ENCODE data around the gene PICALM. TPM values are rescaled to one million over a fixed set of nuclear protein-coding genes. Genes with fewer than 3 reads are reported as not detected.
A peak's percentile ranks its signal among the peaks of the same experiment; 100 is the strongest.

Gene PICALM
- total and polyA plus RNA-seq, 9 of the 15 experiments (the other 6 are each of a cell fraction or from before 2014, with no cell fraction given) = 41.3 to 990 (median 309) TPM

GRCh38 chr11:86068951-86069407 is at the start of gene PICALM (continued):
- TF ChIP-seq CBFA2T2 (conservative IDR thresholded peaks at IDR 0.05) (peak; percentile 98), RFX5 (IDR thresholded peaks at IDR 0.05; ENCODE audit: low read depth, low read length) (peak; percentile 59; the same call in 1 of the 2 replicates), SIX5 (IDR thresholded peaks at IDR 0.05; ENCODE audit: borderline replicate concordance in 1 of 2, insufficient read depth in 1 of 2, low read depth in 1 of 2, low read length in 2 of 2) (no peak), SPI1 (IDR thresholded peaks at IDR 0.05; ENCODE audit: borderline replicate concordance, low read depth, low read length) (peak; percentile 79; the same call in 1 of the 2 replicates), TAF7 (tag; IDR thresholded peaks at IDR 0.05) (no peak), PURB (CRISPR knock-in tag; IDR thresholded peaks at IDR 0.05; ENCODE audit: low read depth) (no peak), CAMTA2 (CRISPR knock-in tag; conservative IDR thresholded peaks at IDR 0.05) (no peak), SMARCB1 (IDR thresholded peaks at IDR 0.05; ENCODE audit: insufficient read length, low read depth) (no peak), MBD1 (CRISPR knock-in tag; IDR thresholded peaks at IDR 0.05) (no peak), ZNF583 (CRISPR knock-in tag; IDR thresholded peaks at IDR 0.05) (no peak), RBM17 (IDR thresholded peaks at IDR 0.05; ENCODE audit: borderline replicate concordance, low read depth, low read length) (no peak), ZNF57 (CRISPR knock-in tag; IDR thresholded peaks at IDR 0.05) (no peak), TAF9B (IDR thresholded peaks at IDR 0.05; ENCODE audit: partially characterized antibody) (peak; percentile 91), NR2F6 (CRISPR knock-in tag; IDR thresholded peaks at IDR 0.05) (no peak), KDM5B (IDR thresholded peaks at IDR 0.05; ENCODE audit: insufficient replicate concordance, low read depth, low read length) (no peak), ZNF134 (CRISPR knock-in tag; conservative IDR thresholded peaks at IDR 0.05) (no peak), PHB (CRISPR knock-in tag; IDR thresholded peaks at IDR 0.05) (no peak), RAD21 (CRISPR knock-in tag; conservative IDR thresholded peaks at IDR 0.05 in 1 of 2, IDR thresholded peaks at IDR 0.05 in 1 of 2) (peak in 1 of 2 experiments; percentile 20; a peak in 1 of 4 replicates), NR1H2 (CRISPR knock-in tag; IDR thresholded peaks at IDR 0.05) (no peak), E2F6 (IDR thresholded peaks at IDR 0.05; ENCODE audit: borderline replicate concordance in 1 of 2, extremely low read depth in 1 of 2, insufficient read depth in 1 of 2, insufficient read length in 1 of 2, low read depth in 1 of 2, low read length in 1 of 2, poor library complexity in 1 of 2, severe bottlenecking in 1 of 2) (peak; percentile 70), CEBPB (tag; IDR thresholded peaks at IDR 0.05) (no peak), DACH1 (IDR thresholded peaks at IDR 0.05; ENCODE audit: partially characterized antibody) (peak; percentile 88), HDAC2 (IDR thresholded peaks at IDR 0.05) (no peak), NEUROD1 (IDR thresholded peaks at IDR 0.05; ENCODE audit: borderline replicate concordance, low read depth, low read length, partially characterized antibody) (peak; percentile 54), RCOR1 (IDR thresholded peaks at IDR 0.05; ENCODE audit: borderline replicate concordance in 1 of 2, low read depth in 2 of 2, low read length in 2 of 2) (peak in 1 of 2 experiments; percentile 64; a peak in 1 of 4 replicates), MCM5 (IDR thresholded peaks at IDR 0.05; ENCODE audit: low read depth) (no peak), IFI16 (CRISPR knock-in tag; IDR thresholded peaks at IDR 0.05) (no peak), USF1 (CRISPR knock-in tag; IDR thresholded peaks at IDR 0.05) (peak; percentile 96)

Data from K562 (cell line).